Suprapubic skin (tissue), 4 donors: ENCODE results near the gene PRR15L. TPM values are rescaled to one million over a fixed set of nuclear protein-coding genes. Genes with fewer than 3 reads are reported as not detected.

Experiments
- DNase-seq, 2 donors: peaks; one replicate each; pipeline ENCODE4 v3.0.0-alpha.2; 2019; ENCODE audit warnings: low spot score in 2 of 2
- H3K27ac ChIP-seq: fragments of 200-600 bp; sonication (generic); one replicate; pipeline ENCODE4 v1.5.1; 2019
- H3K27me3 ChIP-seq: fragments of 200-600 bp; sonication (generic); one replicate; pipeline ENCODE4 v1.5.1; 2019
- H3K36me3 ChIP-seq: fragments of 200-600 bp; sonication (generic); one replicate; pipeline ENCODE4 v1.5.1; 2019
- H3K4me1 ChIP-seq: fragments of 200-600 bp; sonication (generic); one replicate; pipeline ENCODE4 v1.5.1; 2019
- H3K4me3 ChIP-seq: fragments of 200-600 bp; sonication (generic); one replicate; pipeline ENCODE4 v1.5.1; 2019; ENCODE audit warnings: mild to moderate bottlenecking
- H3K9me3 ChIP-seq: fragments of 200-600 bp; sonication (generic); one replicate; pipeline ENCODE4 v1.5.1; 2019
- CTCF ChIP-seq, 2 donors: fragments of 200-600 bp in 1 of 2; fragments of 450-650 bp in 1 of 2; sonication (generic) in 1 of 2; IDR thresholded peaks; one replicate each; pipeline ENCODE4 v1.5.1; 2016 to 2019; ENCODE audit warnings: antibody characterized with exemption in 2 of 2, mild to moderate bottlenecking in 1 of 2, moderate library complexity in 1 of 2
- EP300 ChIP-seq: sonication (generic); formaldehyde crosslinking; IDR thresholded peaks from one replicate; pipeline ENCODE4 v1.6.1; 2017; ENCODE audit warnings: antibody characterized with exemption
- POLR2A ChIP-seq, 2 donors: fragments of 450-650 bp; IDR thresholded peaks; one replicate each; pipeline ENCODE4 v1.6.1; 2017; ENCODE audit warnings: antibody characterized with exemption in 2 of 2, mild to moderate bottlenecking in 2 of 2, moderate library complexity in 2 of 2
- POLR2AphosphoS5 ChIP-seq, 3 donors: sonication (generic); formaldehyde crosslinking; IDR thresholded peaks; one replicate each; pipeline ENCODE4 v1.6.1; 2017; ENCODE audit warnings: antibody characterized with exemption in 3 of 3
- WGBS: methylation state at CpG from one replicate; pipeline ENCODE4 v1.1.5; 2018; 5-methylcytosine and 5-hydroxymethylcytosine counted together
- total RNA-seq, 4 donors: library from RNA; depleted of rRNA; stranded (reverse); fragments of >200 nt; gene quantifications; one replicate each; pipeline ENCODE4 v1.1.0, GENCODE V29; 2016

PRR15L gene
- total RNA-seq = 10 to 100 TPM; 11.4 to 27.1 (median 21.8) TPM

- Histone ChIP-seq H3K36me3 (no peaks in the 10 kb centered on the region), H3K27me3 (no peaks in the 10 kb centered on the region), H3K27ac (peak within 1 kb of the TSS; percentile 74), H3K9me3 (no peaks in the 10 kb centered on the region), H3K4me3 (peak within 1 kb of the TSS; percentile 34), H3K4me1 (peaks cover 41% of the 10 kb centered on the region)
- DNase-seq = no peak
- WGBS = 28% methylated on average over 12 of the region's 16 CpGs
- TF ChIP-seq EP300 = no peak
- TF ChIP-seq POLR2AphosphoS5 (IDR thresholded peaks at IDR 0.05) = no peak
- TF ChIP-seq CTCF (IDR thresholded peaks at IDR 0.05) = no peak
- TF ChIP-seq POLR2A (IDR thresholded peaks at IDR 0.05) = no peak
Measured at GRCh38 chr17:47957591-47958490, at the start of gene PRR15L. Gene PRR15L (minus strand): TSS chr17:47957883. CDS start chr17:47953234, 4,649 bp downstream.

GRCh38 chr17:48006936-48007709, 49.4 kb upstream of the PRR15L start:
- H3K27me3 ChIP-seq = peaks cover 10% of the 10 kb centered on the region

GRCh38 chr17:48004983-48005382, 47.3 kb upstream of the PRR15L start:
- H3K27me3 ChIP-seq = no peaks in the 10 kb centered on the region
- 63% methylated on average over 3 of the region's 3 CpGs for WGBS
- TF ChIP-seq CTCF (IDR thresholded peaks at IDR 0.05) (no peak), EP300 (no peak), POLR2AphosphoS5 (IDR thresholded peaks at IDR 0.05) (no peak), POLR2A (IDR thresholded peaks at IDR 0.05) (no peak)
- H3K4me1 ChIP-seq = peaks cover 19% of the 10 kb centered on the region
- H3K27ac ChIP-seq = no peak overlapping the region
- no peaks in the 10 kb centered on the region for H3K36me3 ChIP-seq
- no peak for DNase-seq
- no peaks in the 10 kb centered on the region for H3K9me3 ChIP-seq
- no peak overlapping the region for H3K4me3 ChIP-seq

More at GRCh38 chr17:48006936-48007709, 49.4 kb upstream of the PRR15L start:
- H3K9me3 ChIP-seq = no peaks in the 10 kb centered on the region
- 89% methylated on average over 12 of the region's 12 CpGs for WGBS
- no peak overlapping the region for H3K4me3 ChIP-seq
- peaks cover 26% of the 10 kb centered on the region for H3K4me1 ChIP-seq
- H3K27ac ChIP-seq = no peak overlapping the region
- no peak for DNase-seq
- no peaks in the 10 kb centered on the region for H3K36me3 ChIP-seq
- no peak for TF ChIP-seq CTCF (IDR thresholded peaks at IDR 0.05)
- TF ChIP-seq POLR2AphosphoS5 (IDR thresholded peaks at IDR 0.05) = no peak
- no peak for TF ChIP-seq EP300
- TF ChIP-seq POLR2A (IDR thresholded peaks at IDR 0.05) = no peak

GRCh38 chr17:48003417-48004151, 45.9 kb upstream of the PRR15L start:
- 76% methylated on average over 10 of the region's 17 CpGs for WGBS
- H3K27me3 ChIP-seq = no peaks in the 10 kb centered on the region
- DNase-seq = no peak
- no peak overlapping the region for H3K27ac ChIP-seq
- no peak for TF ChIP-seq POLR2AphosphoS5 (IDR thresholded peaks at IDR 0.05)
- no peak for TF ChIP-seq POLR2A (IDR thresholded peaks at IDR 0.05)
- TF ChIP-seq EP300 = no peak
- TF ChIP-seq CTCF (IDR thresholded peaks at IDR 0.05) = no peak
- no peaks in the 10 kb centered on the region for H3K36me3 ChIP-seq
- H3K4me3 ChIP-seq = no peak overlapping the region
- H3K9me3 ChIP-seq = no peaks in the 10 kb centered on the region
- peaks cover 19% of the 10 kb centered on the region for H3K4me1 ChIP-seq
